AG09319 (cell line): ENCODE data around the gene WASHC4.

Source experiments
- DNase-seq: peaks from one replicate; pipeline ENCODE4 v3.0.0-alpha.2; 2010; ENCODE audit warnings: low read depth; ENCODE audit errors: extremely low read depth
- CTCF ChIP-seq: IDR thresholded peaks from 2 replicates; pipeline ENCODE4 v1.5.1; 2011; ENCODE audit warnings: low read depth, mild to moderate bottlenecking, inconsistent platforms, low read length, moderate library complexity

WASHC4 gene

GRCh38 chr12:105109465-105110212, 2.1 kb downstream of the WASHC4 start:
- TF ChIP-seq CTCF = no peak
- DNase-seq = no peak

- DNase-seq = no peak
- no peak for TF ChIP-seq CTCF
Observed at GRCh38 chr12:105110851-105111250, 3.3 kb downstream of the WASHC4 start.

- no peak for TF ChIP-seq CTCF
- DNase-seq = no peak
Observed at GRCh38 chr12:105113094-105113493, 5.6 kb downstream of the WASHC4 start.

GRCh38 chr12:105116969-105117368, 9.4 kb downstream of the WASHC4 start:
- DNase-seq = no peak
- no peak for TF ChIP-seq CTCF

- no peak for DNase-seq
- no peak for TF ChIP-seq CTCF
Observed at GRCh38 chr12:105120551-105120950, 13.0 kb downstream of the WASHC4 start.

- no peak for DNase-seq
- TF ChIP-seq CTCF = no peak
Observed at GRCh38 chr12:105138248-105138647, 30.7 kb downstream of the WASHC4 start.

- DNase-seq = no peak
- TF ChIP-seq CTCF = no peak
Observed at GRCh38 chr12:105141320-105141922, 33.9 kb downstream of the WASHC4 start.
